Lower leg skin (tissue), 3 donors: Measurements from ENCODE around the gene ANKMY2.

Experiments used
- POLR2A ChIP-seq, 2 donors: fragments of 450-650 bp; IDR thresholded peaks; one replicate each; pipeline ENCODE4 v1.6.1; 2016 to 2017; ENCODE audit warnings: antibody characterized with exemption in 2 of 2, mild to moderate bottlenecking in 1 of 2, moderate library complexity in 1 of 2
- TF ChIP-seq, protein P1 (sequence below), 3 donors: fragments of 450-650 bp; IDR thresholded peaks; one replicate each; pipeline ENCODE4 v1.5.1; 2016; ENCODE audit warnings: antibody characterized with exemption in 3 of 3, mild to moderate bottlenecking in 3 of 3, moderate library complexity in 2 of 3

DNA sequence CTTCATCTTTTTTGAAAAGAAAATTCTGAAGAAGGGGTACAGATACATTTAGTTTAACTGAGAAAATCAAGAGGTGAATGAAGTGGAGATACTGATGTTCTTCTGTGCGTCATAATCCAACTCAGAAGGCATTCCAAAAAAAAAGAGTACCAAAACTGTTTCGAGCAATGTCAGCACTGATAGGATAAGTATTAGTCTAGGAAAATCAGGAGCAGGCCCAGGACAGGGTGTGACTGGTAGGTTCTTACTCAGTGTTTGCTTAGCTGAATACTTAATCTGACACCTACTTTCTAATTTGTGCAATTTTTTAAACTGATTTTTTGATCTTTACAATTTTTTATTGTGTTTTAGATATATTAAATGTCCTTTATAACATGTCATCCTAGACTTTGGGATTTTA lies 4.7 kb upstream of the ANKMY2 start:
- TF ChIP-seq POLR2A (IDR thresholded peaks at IDR 0.05), result no peak
- TF ChIP-seq, protein P1, sequence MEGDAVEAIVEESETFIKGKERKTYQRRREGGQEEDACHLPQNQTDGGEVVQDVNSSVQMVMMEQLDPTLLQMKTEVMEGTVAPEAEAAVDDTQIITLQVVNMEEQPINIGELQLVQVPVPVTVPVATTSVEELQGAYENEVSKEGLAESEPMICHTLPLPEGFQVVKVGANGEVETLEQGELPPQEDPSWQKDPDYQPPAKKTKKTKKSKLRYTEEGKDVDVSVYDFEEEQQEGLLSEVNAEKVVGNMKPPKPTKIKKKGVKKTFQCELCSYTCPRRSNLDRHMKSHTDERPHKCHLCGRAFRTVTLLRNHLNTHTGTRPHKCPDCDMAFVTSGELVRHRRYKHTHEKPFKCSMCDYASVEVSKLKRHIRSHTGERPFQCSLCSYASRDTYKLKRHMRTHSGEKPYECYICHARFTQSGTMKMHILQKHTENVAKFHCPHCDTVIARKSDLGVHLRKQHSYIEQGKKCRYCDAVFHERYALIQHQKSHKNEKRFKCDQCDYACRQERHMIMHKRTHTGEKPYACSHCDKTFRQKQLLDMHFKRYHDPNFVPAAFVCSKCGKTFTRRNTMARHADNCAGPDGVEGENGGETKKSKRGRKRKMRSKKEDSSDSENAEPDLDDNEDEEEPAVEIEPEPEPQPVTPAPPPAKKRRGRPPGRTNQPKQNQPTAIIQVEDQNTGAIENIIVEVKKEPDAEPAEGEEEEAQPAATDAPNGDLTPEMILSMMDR (IDR thresholded peaks at IDR 0.05), result no peak
